ENCODE results near the gene CPED1.
"Not testable (repeated sequence)": the region's sequence is repeated elsewhere in the genome, so short reads cannot be mapped to it uniquely, and the experiment has no call there.

CPED1 gene

DNA sequence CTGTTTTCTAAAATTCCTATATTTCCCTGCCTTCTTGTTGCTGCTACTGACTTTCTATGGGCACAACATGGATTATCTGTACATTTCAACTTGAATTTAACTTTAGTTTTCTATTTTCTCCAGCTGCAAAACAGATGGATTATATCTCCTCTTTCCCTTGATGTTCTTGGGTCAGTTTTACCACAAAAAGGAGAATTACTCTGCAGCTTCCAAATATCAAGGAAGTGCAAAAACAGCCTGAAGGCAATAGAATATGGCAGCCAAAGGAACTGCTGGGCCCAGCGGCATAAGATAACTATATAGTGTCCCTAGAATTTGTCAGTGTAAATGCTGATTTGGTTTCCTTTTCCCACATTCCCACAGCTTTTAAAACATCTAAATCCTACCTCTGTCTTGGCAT, 29.1 kb downstream of the CPED1 start:
- no peak for DNase-seq

DNA sequence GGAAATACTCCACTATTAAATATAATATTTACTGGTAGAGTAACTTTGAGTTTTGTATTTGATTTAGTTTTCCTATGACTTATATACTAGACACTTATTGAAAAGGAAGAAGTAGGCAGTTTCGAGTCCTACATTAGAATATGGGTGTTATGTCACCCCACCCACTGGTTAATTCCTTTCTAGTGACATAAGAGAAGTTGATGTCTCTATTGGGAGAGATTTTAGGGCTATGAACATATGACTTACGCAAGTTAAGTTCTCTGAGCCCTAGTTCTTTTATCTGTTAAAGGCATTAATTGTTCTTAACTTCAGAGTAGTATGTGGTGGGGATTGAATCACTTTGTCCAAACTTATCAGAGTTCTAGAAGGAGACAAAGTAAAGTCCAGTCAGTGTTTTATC, 30.5 kb downstream of the CPED1 start:
- DNase-seq = no peak

DNA sequence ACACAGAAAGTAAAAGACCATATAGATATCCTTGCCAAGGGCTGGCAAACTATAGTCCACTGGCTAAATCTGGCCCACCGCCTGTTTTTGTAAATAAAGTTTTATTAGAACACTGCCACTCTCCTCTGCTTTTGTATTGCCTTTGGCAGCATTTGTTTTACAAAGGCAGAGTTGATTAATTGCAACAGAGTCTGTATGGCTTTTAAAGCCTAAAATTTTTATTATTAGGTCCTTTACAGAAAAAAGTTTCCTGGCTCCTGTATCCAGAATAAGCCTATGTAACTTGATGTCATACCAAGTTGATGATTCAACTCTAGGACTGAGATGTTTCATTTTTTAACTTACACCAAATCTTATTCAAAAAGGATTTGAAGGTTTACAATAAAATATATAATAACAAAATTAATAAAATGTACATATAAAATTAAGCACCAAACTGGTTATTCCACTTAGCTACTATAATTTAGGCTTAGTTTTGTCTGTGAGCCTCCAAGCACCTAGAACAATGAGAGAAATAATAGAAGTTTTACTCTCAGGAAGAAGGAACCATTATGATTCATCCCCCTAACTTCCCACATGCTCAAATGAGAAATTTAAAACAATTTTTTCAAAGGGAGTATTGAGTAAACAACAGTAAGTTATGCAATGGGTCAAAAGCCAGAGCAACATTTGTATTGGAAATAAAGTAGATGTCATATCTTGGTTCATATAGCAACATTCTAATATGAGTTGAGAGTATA, 31.9 kb downstream of the CPED1 start:
- DNase-seq = no peak

DNA sequence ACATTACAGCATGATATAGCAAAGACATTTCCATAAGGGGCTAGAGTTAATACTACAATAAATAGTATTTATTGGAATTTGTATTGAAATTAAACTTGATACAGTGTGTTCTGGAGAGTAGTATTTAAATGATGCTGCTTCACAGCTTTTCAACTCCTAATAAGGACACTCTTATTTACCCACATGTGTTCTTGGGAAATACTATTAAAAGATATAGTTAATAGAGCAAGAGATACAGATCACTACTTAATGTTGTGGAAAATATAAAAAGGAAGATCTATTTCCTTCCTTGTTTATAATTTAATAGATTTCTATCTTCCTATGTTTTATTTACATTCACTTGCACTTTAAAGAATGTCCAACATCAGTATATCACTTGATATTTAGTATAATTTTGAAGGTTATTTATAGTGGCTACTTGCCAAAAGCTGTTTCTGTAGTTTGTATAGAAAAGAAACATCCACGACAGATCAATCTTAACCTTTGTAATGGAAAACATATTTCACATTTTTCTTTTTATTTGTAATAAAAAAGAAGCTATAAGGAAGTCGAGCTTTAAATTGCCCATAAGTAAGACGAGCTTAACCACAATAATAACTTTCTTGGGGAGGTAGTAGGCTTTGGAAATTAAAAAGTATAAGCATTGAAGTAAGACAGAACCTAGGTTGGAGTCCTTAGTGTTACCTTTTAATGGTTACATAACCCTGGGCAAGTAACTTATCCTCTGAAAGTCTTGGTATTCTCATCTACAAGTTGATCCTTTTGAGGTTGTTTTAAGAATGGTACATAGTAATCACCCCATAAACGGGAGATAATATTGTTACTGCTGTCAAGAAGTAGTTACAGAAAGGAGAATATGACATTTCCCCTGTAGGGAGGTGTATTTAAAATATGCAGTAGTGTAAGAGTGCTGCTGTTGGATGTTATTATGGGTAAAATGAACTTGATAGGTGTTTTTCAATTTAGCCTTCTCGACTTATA, 32.8 kb downstream of the CPED1 start:
- no peak for DNase-seq

DNA sequence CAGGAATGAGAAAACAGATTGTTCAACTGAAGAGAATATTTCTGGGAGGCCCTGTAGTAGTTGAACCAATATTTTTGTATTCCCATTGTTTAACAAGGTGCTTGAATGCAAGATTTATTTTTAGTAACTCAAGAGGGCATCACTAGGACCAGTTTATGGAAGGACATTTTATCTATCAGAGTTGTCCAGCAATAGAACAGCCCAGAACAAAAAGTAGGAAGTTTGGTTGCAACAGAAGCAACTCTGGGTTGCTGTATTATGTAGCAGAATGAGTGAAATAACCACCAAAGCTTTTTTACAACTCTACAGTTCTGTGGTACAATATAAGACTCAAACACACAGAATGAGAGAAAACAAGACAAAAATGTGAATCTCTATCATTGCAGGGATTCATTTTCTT, 34.7 kb downstream of the CPED1 start:
- DNase-seq = no peak

DNA sequence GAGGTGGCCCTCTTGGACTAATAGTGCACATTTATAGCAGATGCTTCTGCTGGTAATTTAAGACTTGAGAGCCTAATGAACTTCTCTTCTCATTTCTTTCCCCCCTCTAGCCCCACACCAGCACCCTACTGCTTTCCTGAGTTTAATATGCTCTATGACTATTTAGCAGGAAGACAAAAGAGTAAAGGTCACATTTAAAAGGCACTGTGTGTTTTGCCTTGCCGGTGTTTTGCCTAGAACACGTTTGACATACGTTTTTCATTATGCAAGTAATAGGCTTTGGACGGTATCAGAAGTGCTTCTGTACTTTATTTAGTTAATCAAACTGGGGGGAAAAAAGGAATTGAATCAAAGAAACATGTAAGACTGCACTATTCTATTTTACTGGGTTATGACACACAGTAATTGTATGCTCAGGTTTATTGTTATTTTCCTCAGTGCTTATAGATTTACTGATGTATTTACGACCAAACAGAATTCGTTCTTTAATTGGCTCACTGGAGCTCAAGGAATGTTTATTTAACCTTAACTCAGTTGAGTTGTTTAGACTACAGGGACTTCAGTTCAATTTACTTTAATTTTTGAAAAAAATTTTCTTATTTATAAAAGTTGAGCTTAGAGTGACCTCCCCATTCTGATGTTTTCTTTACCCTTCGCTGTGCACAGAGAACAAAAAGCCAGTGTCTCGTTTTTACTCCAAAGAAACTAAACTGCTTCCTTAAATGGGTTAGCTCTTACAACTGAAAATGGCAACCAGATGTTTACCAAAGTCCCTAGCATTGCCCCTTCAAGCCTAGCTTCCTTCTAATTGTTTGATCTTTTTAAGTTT, 35.4 kb downstream of the CPED1 start:
- DNase-seq = no peak

DNA sequence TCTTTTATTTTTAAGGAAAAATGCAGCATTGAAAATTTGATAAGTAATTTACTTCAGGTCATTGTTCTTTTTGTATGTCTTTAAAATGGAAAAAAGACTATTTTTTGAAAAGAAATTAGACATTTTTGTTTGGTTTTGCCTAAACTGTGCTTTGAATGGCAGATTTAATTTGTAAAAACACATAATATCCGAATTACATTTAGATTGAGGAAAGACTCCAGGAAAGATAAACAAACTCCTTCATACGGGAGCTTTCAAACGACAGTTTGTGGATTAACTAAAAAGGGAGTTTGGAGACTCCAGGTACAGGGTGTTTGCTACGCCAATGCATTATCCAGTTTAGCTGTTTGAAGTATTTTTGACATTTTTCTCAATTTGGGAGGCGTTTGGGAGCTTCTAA, 36.1 kb downstream of the CPED1 start:
- no peak for DNase-seq

DNA sequence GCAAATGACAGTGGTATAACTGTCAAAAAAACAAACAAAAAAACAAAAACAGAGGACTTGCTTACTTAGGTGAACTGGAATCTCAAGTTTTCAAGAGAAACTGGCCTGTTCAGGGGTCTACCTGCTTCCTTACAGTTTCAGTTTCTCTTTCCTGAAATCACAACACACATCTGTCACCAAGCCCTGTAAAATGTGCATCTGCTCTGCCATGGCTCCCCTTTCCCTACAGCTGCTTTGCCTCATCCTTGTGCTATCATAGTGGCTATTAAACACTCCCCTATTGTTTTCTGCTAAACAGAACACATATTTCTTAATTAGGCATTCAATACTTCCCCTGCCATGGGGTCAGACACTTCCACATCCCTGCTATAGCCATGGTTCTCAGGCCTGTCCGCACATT, 37.6 kb downstream of the CPED1 start:
- no peak for DNase-seq

DNA sequence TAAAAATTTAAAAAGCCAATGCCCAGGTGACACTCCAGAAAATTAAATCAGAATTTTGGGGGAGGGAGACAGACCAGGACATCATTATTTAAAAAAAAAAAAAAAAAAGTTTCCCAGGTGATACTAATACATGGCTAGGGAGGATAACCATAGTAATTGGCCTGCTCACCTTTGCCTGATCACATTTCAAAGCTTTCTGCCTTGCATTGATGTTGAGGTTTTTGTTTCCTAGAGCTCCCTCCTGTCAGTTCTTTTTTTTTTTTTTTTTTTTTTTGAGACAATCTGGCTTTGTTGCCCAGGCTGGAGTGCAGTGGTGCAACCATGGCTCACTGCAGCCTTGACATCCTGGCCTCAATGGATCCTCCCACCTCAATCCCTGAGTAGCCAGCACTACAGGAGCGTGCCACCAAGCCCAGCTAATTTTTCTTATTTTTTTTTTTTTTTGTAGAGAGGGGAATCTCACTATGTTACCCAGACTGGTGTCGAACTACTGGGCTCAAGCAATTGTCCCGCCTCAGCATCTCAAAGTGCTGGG, 38.1 kb downstream of the CPED1 start:
- no peak for DNase-seq

DNA sequence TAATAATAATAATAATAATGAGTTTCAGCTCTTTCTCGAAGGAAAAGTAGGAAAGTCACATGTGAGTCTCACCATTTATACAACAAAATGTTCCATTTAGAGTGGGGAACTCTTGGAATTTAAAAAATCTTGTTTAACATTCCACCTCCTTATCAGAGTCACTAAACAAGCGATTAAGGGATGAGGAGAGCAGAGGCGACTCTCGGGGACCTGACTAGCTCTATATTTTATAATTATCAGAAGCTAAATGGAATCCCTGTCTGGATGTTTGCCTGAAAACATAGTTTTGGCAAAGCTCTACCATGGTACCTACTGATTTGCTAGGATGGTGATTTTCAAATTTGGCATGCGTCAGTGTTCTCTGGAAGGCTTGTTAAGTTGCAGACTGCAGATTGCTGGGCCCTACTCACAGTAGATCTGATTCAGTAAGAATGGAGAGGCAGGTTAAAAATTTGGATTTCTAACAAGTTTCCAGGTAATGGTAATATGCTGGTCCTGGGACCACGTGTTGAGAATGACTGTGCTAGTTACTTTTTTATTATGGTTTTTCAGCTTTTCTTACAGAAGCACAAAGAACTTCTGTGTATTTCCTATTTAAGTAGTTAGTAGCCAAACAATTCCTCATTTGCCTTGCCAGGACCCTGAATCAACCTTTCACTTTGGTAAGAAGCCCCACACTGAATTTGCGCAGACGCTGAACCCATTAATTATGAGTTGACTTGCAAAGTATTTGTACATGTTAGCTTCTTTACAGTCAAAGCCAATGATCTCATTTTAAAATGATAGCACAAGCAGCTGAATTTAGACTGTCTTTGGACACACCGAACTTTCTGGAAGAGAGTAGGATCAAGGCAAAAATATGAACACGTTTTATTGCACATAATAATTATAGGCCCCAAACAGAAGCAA, 39.5 kb downstream of the CPED1 start:
- no peak for DNase-seq

DNA sequence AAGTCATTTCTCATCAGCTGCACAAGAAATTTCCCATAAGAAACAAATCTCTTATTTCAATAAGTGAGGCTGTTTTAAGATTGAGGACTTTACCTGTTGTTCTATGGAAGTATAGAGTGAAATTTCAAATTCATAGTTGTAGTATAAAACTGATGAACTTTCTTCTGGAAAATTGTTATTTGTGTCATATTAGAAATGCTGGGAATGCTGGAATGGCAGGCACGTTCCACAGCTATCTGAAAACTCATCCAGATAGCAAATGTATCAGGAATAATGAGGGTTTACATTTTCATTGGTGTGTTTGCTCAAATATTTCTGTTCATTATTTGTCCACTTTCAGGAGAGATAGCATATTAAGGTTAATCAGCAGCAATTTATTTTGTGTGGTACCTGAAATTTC, 40.8 kb downstream of the CPED1 start:
- DNase-seq = no peak

DNA sequence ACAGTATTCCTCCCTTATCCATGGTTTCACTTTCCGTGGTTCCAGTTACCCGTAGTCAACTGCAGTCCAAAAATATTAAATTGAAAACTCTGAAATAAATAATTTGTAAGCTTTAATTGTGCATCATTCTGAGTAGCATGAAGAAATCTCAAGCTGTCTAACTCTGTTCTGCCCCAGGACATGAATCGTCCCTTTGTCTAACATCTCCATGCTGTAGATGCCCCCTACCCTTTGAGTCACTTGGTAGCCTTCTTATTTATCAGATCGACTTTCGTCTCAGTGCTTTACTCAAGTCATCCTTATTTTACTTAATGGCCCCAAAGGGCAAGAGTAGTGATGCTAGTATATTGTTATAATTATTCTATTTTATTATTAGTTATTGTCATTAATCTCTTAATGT, 41.8 kb downstream of the CPED1 start:
- no peak for DNase-seq

DNA sequence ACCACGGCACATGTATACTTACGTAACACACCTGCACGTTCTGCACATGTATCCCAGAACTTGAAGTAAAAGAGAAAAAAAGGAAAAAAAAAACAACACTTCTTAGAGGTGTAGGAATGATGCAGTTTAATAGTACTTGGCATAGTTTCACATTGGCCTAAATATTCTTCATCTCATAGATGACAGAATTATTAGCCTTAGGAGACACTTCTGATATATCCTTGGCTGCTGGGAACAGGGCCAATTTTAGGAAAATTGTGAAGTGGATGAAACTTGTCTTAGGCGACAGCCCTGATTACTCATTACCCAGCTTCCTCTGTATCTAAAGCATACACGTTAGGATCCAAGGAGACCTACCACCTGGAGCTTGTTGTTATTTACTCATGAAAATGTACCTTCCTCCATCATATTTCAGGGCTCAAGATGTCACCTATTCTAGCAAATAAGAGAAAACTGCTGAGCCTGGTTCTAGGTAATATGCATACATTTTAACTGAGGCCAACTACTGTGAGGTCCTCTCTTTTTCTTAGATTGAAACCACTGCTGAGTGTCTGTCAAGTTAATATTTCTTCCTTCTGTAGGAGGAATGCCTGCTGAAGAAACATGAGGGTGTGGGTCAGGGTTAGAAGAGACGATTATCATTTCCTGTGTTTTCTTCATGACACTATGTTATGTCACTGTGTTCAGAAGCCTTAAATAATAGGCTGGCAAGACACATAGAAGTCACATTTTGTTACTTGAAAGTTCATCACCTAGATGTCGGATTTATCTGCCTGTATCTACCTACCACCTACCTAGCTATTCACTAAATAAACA, 44.3 kb downstream of the CPED1 start:
- DNase-seq = no peak

DNA sequence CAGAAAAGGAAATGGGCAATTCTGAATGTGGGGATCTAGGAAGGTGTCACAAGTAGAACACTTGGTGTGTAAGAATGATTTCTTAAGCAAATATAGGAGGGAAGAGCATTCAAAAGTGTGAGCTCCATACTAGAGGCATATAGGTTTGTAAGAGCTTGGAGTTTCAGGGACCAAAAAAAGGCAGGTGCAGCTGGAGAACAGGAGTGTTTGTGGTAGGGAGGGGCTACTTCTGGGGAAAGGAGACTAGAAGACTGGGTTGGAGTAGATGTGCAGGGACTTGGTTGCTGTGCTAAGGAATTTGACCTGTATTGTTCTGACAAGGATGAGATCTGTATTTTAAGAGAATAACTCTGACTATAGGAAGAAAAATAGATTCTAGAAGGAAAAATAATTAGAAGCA, 46.4 kb downstream of the CPED1 start:
- DNase-seq = no peak

DNA sequence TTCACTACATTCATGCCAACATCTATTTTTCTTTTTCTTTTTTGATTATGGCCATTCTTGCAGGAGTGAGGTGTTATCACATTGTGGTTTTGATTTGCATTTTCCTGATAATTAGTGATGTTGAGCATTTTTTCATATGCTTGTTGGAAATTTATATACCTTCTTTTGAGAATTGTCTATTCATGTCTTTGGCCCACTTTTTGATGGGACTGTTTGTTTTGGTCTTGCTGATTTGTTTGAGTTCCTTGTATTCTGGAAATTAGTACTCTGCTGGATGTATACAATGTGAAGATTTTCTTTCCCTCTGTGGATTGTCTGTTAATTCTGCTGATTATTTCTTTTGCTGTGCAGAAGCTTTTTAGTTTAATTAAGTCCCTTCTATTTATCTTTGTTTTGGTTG, 48.3 kb downstream of the CPED1 start:
- DNase-seq = not testable (repeated sequence)

DNA sequence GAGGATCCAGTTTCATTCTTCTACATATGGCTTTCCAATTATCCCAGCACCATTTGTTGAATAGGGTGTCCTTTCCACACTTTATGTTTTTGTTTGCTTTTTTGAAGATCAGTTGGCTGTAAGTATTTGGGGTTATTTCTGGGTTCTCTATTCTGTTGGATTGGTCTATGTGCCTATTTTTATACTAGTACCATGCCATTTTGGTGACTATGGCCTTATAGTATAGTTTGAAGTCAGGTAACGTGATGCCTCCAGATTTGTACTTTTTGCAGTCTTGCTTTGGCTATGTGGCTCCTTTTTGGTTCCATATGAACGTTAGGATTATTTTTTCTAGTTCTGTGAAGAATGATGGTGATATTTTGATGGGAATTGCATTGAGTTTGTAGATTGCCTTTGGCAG, 48.8 kb downstream of the CPED1 start:
- DNase-seq = not testable (repeated sequence)

DNA sequence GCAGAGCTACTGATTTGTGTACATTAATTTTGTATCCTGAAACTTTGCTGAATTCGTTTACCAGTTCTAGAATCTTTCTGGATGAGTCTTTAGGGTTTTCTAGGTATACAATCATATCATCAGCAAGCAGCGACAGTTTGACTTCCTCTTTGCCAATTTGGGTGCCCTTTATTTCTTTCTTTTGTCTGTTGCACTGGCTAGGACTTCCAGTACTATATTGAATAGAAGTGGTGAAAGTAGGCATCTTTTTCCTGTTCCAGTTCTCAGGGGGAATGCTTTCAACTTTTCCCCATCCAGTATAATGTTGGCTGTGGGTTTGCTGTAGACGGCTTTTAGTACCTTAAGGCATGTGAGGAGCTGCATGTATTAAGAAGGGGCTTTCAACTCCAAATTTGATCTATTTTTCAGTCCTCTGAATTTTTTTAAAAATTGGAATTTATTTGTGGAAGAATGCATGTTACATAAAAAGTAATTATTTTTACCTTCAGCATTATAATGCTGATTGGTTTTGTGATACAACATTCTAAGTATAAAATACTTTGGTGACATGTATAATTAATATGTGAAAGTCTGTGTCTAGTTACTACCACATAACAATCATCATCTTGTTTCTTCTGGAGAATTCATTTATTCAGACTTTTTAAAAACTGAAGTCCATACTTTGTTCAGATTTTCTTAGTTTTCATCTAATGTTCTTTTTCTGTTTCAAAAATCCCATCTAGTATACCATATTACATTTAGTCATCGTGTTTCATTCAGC, 49.6 kb downstream of the CPED1 start:
- DNase-seq = no peak

DNA sequence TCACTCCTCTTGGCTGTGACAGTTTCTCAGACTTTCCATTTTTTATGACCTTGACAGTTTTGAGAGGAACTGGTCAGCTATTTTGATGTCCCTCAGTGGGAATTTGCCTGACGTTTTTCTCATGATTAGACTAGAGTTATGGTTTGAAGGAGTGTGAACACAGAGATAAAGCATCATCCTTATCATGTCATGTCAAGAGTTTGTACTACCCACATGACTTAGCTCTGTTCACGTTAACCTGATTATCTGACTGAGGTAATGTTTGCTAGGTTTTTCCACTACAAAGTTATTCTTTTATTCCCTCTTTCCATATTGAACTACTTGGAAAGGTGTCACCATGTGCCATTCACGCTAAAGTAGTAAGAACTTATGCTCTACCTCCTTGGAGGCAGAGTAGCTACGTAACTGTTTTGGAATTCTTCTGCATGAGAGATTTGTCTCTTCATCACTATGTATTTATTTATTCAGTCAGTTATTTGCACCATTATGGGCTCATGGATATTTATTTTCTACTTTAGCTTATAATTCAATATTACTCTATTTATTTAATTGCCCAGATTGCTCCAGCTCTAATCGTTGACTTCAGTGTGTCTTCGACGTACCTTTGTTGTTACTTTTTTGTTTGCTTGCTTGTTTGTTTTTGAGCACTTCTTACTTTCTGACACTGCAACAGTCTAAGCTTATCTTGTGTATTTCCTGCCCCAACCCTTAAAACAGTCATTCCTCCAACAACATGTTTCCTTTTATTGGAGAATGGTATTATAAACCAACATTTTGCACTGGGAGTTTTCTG, 50.4 kb downstream of the CPED1 start:
- no peak for DNase-seq

Measured in hypothalamus (tissue), 51 donors.